ENCODE measurements around the gene CRTAC1.

CRTAC1 gene

GRCh38 chr10:97920865-97921264 is 109.6 kb downstream of the CRTAC1 start:
- DNase-seq, result no peak

- DNase-seq, result no peak
These were observed 111.4 kb downstream of the CRTAC1 start for GRCh38 chr10:97919012-97919411.

- DNase-seq, result no peak
These were observed 113.8 kb downstream of the CRTAC1 start for GRCh38 chr10:97916586-97916985.

- DNase-seq, result no peak
These were observed 114.9 kb downstream of the CRTAC1 start for GRCh38 chr10:97915346-97916131.

GRCh38 chr10:97914837-97915211 is 115.6 kb downstream of the CRTAC1 start:
- DNase-seq, result peak; percentile 85 to 87

GRCh38 chr10:97914171-97914836 is 116.1 kb downstream of the CRTAC1 start:
- no peak for DNase-seq

- DNase-seq, result no peak
These were observed 116.8 kb downstream of the CRTAC1 start for GRCh38 chr10:97913614-97914013.

- no peak for DNase-seq
These were observed 117.2 kb downstream of the CRTAC1 start for GRCh38 chr10:97913193-97913592.

- DNase-seq, result no peak
These were observed 119.2 kb downstream of the CRTAC1 start for GRCh38 chr10:97911217-97911616.

GRCh38 chr10:97910661-97911060 is 119.8 kb downstream of the CRTAC1 start:
- DNase-seq, result no peak

GRCh38 chr10:97907830-97908229 is 122.6 kb downstream of the CRTAC1 start:
- DNase-seq, result no peak

GRCh38 chr10:97907211-97907610 is 123.2 kb downstream of the CRTAC1 start:
- DNase-seq, result no peak

- no peak for DNase-seq
These were observed 125.1 kb downstream of the CRTAC1 start for GRCh38 chr10:97905276-97905675.

- DNase-seq, result no peak
These were observed 125.8 kb downstream of the CRTAC1 start for GRCh38 chr10:97904576-97904975.

GRCh38 chr10:97904018-97904381 is 126.4 kb downstream of the CRTAC1 start:
- no peak for DNase-seq

GRCh38 chr10:97903128-97904017 is 127.0 kb downstream of the CRTAC1 start:
- DNase-seq, result no peak

GRCh38 chr10:97901381-97901780 is 129.0 kb downstream of the CRTAC1 start:
- no peak for DNase-seq

- DNase-seq, result no peak
These were observed 132.0 kb downstream of the CRTAC1 start for GRCh38 chr10:97898429-97898828.

GRCh38 chr10:97896756-97897358 is 133.6 kb downstream of the CRTAC1 start:
- no peak for DNase-seq

- DNase-seq, result no peak
These were observed 134.5 kb downstream of the CRTAC1 start for GRCh38 chr10:97895915-97896314.

GRCh38 chr10:97895084-97895483 is 135.3 kb downstream of the CRTAC1 start:
- DNase-seq, result no peak

GRCh38 chr10:97894092-97894491 is 136.3 kb downstream of the CRTAC1 start:
- DNase-seq, result no peak

- no peak for DNase-seq
These were observed 137.5 kb downstream of the CRTAC1 start for GRCh38 chr10:97892939-97893338.

Data from activated CD4-positive, alpha-beta T cell treated with anti-CD3 and anti-CD28 coated beads, Interleukin-2, amount 50 U/mL, for 48 hours (primary cell).